SK-N-MC (cell line): Measurements from ENCODE around the gene PSMB3.

Experiments
- EZH2 ChIP-seq: fragments of 200-600 bp; sonication (generic); IDR thresholded peaks from one replicate; pipeline ENCODE4 v1.6.1; 2017; ENCODE audit warnings: antibody characterized with exemption
- POLR2AphosphoS5 ChIP-seq: IDR thresholded peaks from 2 replicates; pipeline ENCODE4 v1.6.1; 2012; ENCODE audit warnings: mild to moderate bottlenecking, low read depth, low read length, borderline replicate concordance

- no peak for TF ChIP-seq EZH2
- TF ChIP-seq POLR2AphosphoS5 = no peak
Observed at GRCh38 chr17:38706505-38707216, 45.9 kb upstream of the PSMB3 start.
